ENCODE results near the gene PTCD1.

The PTCD1 gene

DNA sequence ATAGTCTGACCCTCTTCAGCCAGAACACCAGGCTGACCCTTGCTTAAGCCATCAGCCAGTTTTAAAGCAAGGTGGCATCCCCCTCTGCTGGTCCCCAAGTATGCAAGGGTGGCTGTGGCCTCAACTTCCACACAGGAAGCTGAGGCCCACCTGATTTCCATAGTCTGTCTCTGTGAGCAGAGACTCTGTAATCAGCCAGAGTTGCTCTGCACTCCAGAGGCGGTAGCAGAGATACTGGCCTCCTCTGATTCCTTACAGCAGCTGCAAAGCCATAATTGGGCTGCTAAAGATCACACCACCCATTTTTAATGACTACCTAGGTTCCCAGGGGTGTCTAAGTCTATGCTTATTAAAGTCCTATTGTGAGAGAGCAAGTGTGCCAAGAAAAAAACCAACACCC is 32.0 kb downstream of the PTCD1 start:
- no peak for DNase-seq (ENCODE audit: extremely low read depth, low read depth)
- TF ChIP-seq, protein P1, sequence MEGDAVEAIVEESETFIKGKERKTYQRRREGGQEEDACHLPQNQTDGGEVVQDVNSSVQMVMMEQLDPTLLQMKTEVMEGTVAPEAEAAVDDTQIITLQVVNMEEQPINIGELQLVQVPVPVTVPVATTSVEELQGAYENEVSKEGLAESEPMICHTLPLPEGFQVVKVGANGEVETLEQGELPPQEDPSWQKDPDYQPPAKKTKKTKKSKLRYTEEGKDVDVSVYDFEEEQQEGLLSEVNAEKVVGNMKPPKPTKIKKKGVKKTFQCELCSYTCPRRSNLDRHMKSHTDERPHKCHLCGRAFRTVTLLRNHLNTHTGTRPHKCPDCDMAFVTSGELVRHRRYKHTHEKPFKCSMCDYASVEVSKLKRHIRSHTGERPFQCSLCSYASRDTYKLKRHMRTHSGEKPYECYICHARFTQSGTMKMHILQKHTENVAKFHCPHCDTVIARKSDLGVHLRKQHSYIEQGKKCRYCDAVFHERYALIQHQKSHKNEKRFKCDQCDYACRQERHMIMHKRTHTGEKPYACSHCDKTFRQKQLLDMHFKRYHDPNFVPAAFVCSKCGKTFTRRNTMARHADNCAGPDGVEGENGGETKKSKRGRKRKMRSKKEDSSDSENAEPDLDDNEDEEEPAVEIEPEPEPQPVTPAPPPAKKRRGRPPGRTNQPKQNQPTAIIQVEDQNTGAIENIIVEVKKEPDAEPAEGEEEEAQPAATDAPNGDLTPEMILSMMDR (IDR thresholded peaks at IDR 0.05; ENCODE audit: low read depth, low read length, missing control alignments): no peak
- H3K4me3 ChIP-seq (replicated peaks; ENCODE audit: low read depth, low read length): peak overlapping the region; percentile 99

GRCh38 chr7:99404977-99405320 is 33.6 kb downstream of the PTCD1 start:
- TF ChIP-seq, protein P1 (IDR thresholded peaks at IDR 0.05; ENCODE audit: low read depth, low read length, missing control alignments): no peak
- H3K4me3 ChIP-seq (replicated peaks; ENCODE audit: low read depth, low read length): no peak overlapping the region
- DNase-seq (ENCODE audit: extremely low read depth, low read depth): no peak

GRCh38 chr7:99404235-99404976 is 34.2 kb downstream of the PTCD1 start:
- TF ChIP-seq, protein P1 (IDR thresholded peaks at IDR 0.05; ENCODE audit: low read depth, low read length, missing control alignments): no peak
- no peak for DNase-seq (ENCODE audit: extremely low read depth, low read depth)
- H3K4me3 ChIP-seq (replicated peaks; ENCODE audit: low read depth, low read length): no peak overlapping the region

DNA sequence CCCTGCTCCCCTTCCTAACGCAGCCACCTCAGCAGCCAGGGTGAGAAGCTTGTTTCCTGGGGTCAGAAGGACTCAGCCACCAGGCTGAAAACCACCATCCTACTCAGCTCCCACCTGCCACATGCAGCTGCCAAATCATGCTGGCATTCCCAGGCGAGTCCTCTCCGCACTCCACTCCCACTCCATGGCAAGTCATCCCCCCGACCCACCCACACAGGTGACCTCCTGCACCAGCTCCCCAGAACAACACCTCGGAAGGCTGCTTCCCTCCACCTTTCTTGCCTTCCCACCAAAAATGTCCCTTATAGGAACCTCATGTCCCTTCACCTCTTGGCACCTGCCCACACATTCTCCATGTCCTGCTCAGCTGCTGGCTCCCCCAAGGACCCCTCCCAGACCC is 34.8 kb downstream of the PTCD1 start:
- no peak overlapping the region for H3K4me3 ChIP-seq (replicated peaks; ENCODE audit: low read depth, low read length)
- DNase-seq (ENCODE audit: extremely low read depth, low read depth): no peak
- TF ChIP-seq, protein P1 (IDR thresholded peaks at IDR 0.05; ENCODE audit: low read depth, low read length, missing control alignments): no peak

- H3K4me3 ChIP-seq (replicated peaks; ENCODE audit: low read depth, low read length): no peak overlapping the region
- TF ChIP-seq, protein P1 (IDR thresholded peaks at IDR 0.05; ENCODE audit: low read depth, low read length, missing control alignments): no peak
- DNase-seq (ENCODE audit: extremely low read depth, low read depth): no peak
These were observed 35.7 kb downstream of the PTCD1 start for GRCh38 chr7:99402854-99403253.

DNA sequence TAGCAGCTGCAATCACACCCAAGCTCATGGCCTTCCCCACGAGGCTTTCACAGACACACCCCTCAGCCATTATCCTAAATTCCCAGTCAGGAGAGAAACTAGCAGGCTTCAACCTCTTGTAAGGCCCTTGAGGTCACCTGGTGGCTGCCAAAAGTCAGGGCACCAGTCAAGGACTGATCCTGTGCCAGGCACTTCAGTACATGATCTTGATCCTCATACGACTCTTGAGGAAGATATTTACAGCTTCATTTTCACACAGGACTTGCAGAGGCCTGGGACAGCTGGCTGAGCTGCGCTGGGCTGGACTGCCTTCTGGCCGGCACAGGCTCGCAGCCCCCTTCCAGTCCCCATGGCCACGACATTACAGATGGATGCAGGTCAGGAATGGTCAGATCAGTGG is 39.0 kb downstream of the PTCD1 start:
- no peak for DNase-seq (ENCODE audit: extremely low read depth, low read depth)
- no peak overlapping the region for H3K4me3 ChIP-seq (replicated peaks; ENCODE audit: low read depth, low read length)
- TF ChIP-seq, protein P1 (IDR thresholded peaks at IDR 0.05; ENCODE audit: low read depth, low read length, missing control alignments): no peak

Data from HFF-Myc (cell line).